HG02981 (cell line): Measurements from ENCODE around the gene TENM4.
"Not testable (repeated sequence)": the region's sequence is repeated elsewhere in the genome, so short reads cannot be mapped to it uniquely, and the experiment has no call there.

ENCODE experiments used
- ATAC-seq: cut with Tn5 transposase; IDR thresholded peaks from one replicate; pipeline ENCODE4 v1.9.1; 2021; ENCODE audit warnings: mild to moderate bottlenecking, moderate library complexity; ENCODE audit not compliant: unreplicated experiment

Gene TENM4

GRCh38 chr11:78635814-78636506 lies 804.9 kb downstream of the TENM4 start:
- ATAC-seq, result no peak

- no peak for ATAC-seq
These were observed 807.1 kb downstream of the TENM4 start for GRCh38 chr11:78633516-78634310.

- no peak for ATAC-seq
These were observed 810.1 kb downstream of the TENM4 start for GRCh38 chr11:78630561-78631303.

DNA sequence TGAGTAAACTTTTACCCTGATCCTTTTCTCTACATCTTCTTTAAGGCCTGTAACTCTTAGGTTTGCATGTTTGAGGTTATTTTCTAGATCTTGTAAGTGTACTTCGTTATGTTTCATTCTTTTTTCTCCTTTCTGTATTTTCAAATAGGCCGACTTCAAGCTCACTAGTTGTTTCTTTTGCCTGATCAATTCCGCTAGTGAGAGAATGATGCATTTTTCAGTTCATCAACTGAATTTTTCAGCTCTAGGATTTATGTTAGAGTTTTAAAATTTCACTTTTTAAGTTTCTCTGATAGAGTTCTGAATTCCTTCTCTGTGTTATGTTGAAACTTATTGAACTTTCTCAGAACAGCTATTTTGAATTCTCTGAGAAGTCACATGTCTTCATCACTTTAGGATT lies 810.7 kb downstream of the TENM4 start:
- no peak for ATAC-seq

DNA sequence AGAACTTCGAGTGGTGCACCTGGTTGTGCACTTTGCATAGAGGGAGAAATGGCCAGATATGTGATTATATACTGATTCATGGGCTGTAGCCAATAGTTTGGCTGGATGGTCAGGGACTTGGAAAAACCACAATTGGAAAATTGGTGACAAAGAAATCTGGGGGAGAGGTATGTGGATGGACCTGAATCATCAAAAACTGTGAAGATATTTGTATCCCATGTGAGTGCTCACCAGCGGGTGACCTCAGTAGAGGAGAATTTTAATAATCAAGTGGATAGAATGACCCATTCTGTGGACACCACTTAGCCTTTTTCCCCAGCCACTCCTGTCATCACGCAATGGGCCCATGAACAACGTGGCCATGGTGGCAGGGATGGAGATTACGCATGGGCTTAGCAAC lies 818.2 kb downstream of the TENM4 start:
- no peak for ATAC-seq

DNA sequence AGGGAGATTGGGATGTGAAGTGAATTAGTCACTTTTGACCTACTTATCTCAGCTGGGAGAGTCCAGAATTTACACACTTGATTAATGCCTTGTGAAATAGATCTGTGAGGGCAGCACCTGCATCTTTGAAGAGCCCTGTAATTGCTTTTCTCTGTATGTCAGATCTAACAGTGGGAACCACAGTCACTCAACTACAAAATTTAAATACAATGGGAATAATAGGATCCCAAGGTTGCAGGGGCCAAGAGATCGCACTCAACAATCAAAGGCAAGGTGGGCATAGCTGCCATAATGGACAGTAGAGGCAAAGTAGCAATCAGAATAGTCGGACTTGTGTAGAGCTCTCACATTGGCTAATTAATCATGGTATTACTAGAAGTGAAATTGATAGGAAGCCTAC lies 820.7 kb downstream of the TENM4 start:
- ATAC-seq, result no peak

DNA sequence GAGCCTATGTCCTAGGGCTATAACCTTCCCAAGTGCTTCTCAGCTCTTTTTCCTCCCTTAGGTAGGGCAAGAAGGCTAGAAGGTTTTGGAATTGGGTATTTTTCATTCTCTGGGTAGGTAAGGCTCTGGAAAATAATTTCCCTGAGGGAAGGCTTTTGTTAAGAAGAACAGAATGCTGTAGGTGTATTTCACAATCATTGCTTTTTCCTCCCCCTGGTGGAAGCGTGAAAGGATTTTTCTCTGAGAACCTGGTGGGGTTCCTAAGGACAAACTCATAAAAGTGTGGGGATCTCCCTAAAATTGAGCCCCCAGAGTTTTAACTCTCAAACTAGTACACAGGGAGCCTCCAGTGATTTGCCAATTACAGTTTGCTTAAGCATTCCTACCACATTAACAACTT lies 825.1 kb downstream of the TENM4 start:
- ATAC-seq, result no peak

GRCh38 chr11:78613378-78613813 lies 827.4 kb downstream of the TENM4 start:
- ATAC-seq, result no peak

GRCh38 chr11:78612721-78613377 lies 828.0 kb downstream of the TENM4 start:
- no peak for ATAC-seq

- not testable (repeated sequence) for ATAC-seq
These were observed 831.5 kb downstream of the TENM4 start for GRCh38 chr11:78609321-78609720.

DNA sequence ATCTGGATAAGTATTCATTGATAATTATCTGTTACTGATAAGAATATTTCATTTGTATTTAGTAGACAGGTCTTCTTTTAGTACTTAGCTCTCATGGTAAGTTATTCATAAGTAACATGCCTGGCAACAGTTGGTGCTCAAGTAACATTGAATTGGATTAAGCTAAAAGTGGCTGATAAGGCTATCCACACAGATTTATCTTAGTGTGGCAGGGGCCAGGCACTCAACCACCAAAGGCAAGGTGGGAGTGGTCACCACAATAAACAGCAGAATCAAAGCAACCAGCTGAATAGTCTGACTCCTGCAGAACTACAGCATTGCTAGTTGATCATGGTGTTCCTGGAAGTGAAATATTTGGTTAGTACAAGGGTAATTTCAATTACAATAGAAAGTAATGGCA lies 833.1 kb downstream of the TENM4 start:
- no peak for ATAC-seq

- no peak for ATAC-seq
These were observed 834.2 kb downstream of the TENM4 start for GRCh38 chr11:78606667-78607066.

- no peak for ATAC-seq
These were observed 835.5 kb downstream of the TENM4 start for GRCh38 chr11:78605296-78605695.

DNA sequence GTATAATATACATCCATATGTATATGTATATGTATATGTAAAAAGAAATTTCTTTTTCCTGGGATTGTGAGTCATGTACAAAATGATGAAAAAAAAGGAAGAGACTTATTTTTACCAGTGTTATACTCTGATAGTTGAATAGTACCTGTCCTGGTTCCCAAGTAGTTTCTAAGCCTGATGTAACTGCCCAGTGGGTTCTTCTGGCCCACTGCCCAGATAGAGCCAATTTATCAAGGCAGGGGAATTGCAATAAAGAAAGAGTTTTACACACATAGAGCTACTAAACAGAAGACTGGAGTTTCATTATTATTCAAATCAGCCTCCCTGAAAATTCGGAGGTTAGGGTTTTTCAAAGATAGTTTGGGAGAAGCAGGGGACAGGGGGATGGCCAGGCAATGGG lies 837.0 kb downstream of the TENM4 start:
- no peak for ATAC-seq
